ENCODE measurements around the gene ARHGAP42. TPM values are rescaled to one million over a fixed set of nuclear protein-coding genes. Genes with fewer than 3 reads are reported as not detected.

Gene ARHGAP42
- 0.27 TPM for polyA plus RNA-seq (2012; ENCODE audit: low read depth, missing spikeins)

- DNase-seq (ENCODE audit: insufficient read length, low spot score) (peak; percentile 57), FAIRE-seq (peak; percentile 88)
- TF ChIP-seq POLR2AphosphoS5 (IDR thresholded peaks at IDR 0.05; ENCODE audit: low read depth, low read length): no peak
- no peak for TF ChIP-seq POLR2A (IDR thresholded peaks at IDR 0.05; ENCODE audit: low read depth, low read length)
- no peak for TF ChIP-seq POU2F2 (IDR thresholded peaks at IDR 0.05; ENCODE audit: low read depth, low read length)
- TF ChIP-seq PAX5 (IDR thresholded peaks at IDR 0.05; ENCODE audit: insufficient read depth, low read length, severe bottlenecking): no peak
- TF ChIP-seq SPI1 (IDR thresholded peaks at IDR 0.05; ENCODE audit: low read depth, low read length): no peak
- TF ChIP-seq TAF1 (IDR thresholded peaks at IDR 0.05; ENCODE audit: low read depth, low read length): no peak
These were observed at the start of gene ARHGAP42 for GRCh38 chr11:100687054-100687629. ARHGAP42 (plus strand) TSS chr11:100687288; CDS start chr11:100687679, 391 bp downstream.

- no peak for TF ChIP-seq TAF1 (IDR thresholded peaks at IDR 0.05; ENCODE audit: low read depth, low read length)
- TF ChIP-seq POU2F2 (IDR thresholded peaks at IDR 0.05; ENCODE audit: low read depth, low read length): no peak
- TF ChIP-seq PAX5 (IDR thresholded peaks at IDR 0.05; ENCODE audit: insufficient read depth, low read length, severe bottlenecking): no peak
- TF ChIP-seq SPI1 (IDR thresholded peaks at IDR 0.05; ENCODE audit: low read depth, low read length): no peak
- TF ChIP-seq POLR2A (IDR thresholded peaks at IDR 0.05; ENCODE audit: low read depth, low read length): no peak
- no peak for TF ChIP-seq POLR2AphosphoS5 (IDR thresholded peaks at IDR 0.05; ENCODE audit: low read depth, low read length)
- FAIRE-seq (no peak), DNase-seq (ENCODE audit: insufficient read length, low spot score) (no peak)
These were observed 49.4 kb upstream of the ARHGAP42 start for GRCh38 chr11:100637706-100638105.

GRCh38 chr11:100638648-100639047 is 48.4 kb upstream of the ARHGAP42 start:
- DNase-seq (ENCODE audit: insufficient read length, low spot score) (no peak), FAIRE-seq (no peak)

GRCh38 chr11:100639140-100639539 is 47.9 kb upstream of the ARHGAP42 start:
- TF ChIP-seq POU2F2 (IDR thresholded peaks at IDR 0.05; ENCODE audit: low read depth, low read length) (no peak), POLR2A (IDR thresholded peaks at IDR 0.05; ENCODE audit: low read depth, low read length) (no peak), PAX5 (IDR thresholded peaks at IDR 0.05; ENCODE audit: insufficient read depth, low read length, severe bottlenecking) (no peak), POLR2AphosphoS5 (IDR thresholded peaks at IDR 0.05; ENCODE audit: low read depth, low read length) (no peak)
- FAIRE-seq (no peak), DNase-seq (ENCODE audit: insufficient read length, low spot score) (no peak)

More at GRCh38 chr11:100638648-100639047, 48.4 kb upstream of the ARHGAP42 start:
- TF ChIP-seq TAF1 (IDR thresholded peaks at IDR 0.05; ENCODE audit: low read depth, low read length): no peak
- no peak for TF ChIP-seq POU2F2 (IDR thresholded peaks at IDR 0.05; ENCODE audit: low read depth, low read length)
- no peak for TF ChIP-seq PAX5 (IDR thresholded peaks at IDR 0.05; ENCODE audit: insufficient read depth, low read length, severe bottlenecking)
- no peak for TF ChIP-seq SPI1 (IDR thresholded peaks at IDR 0.05; ENCODE audit: low read depth, low read length)
- no peak for TF ChIP-seq POLR2AphosphoS5 (IDR thresholded peaks at IDR 0.05; ENCODE audit: low read depth, low read length)
- no peak for TF ChIP-seq POLR2A (IDR thresholded peaks at IDR 0.05; ENCODE audit: low read depth, low read length)

- DNase-seq (ENCODE audit: insufficient read length, low spot score) (no peak), FAIRE-seq (no peak)
- TF ChIP-seq TAF1 (IDR thresholded peaks at IDR 0.05; ENCODE audit: low read depth, low read length) (no peak), PAX5 (IDR thresholded peaks at IDR 0.05; ENCODE audit: insufficient read depth, low read length, severe bottlenecking) (no peak), POLR2A (IDR thresholded peaks at IDR 0.05; ENCODE audit: low read depth, low read length) (no peak), POLR2AphosphoS5 (IDR thresholded peaks at IDR 0.05; ENCODE audit: low read depth, low read length) (no peak), SPI1 (IDR thresholded peaks at IDR 0.05; ENCODE audit: low read depth, low read length) (no peak), POU2F2 (IDR thresholded peaks at IDR 0.05; ENCODE audit: low read depth, low read length) (no peak)
These were observed 47.0 kb upstream of the ARHGAP42 start for GRCh38 chr11:100640071-100640470.

- DNase-seq (ENCODE audit: insufficient read length, low spot score) (no peak), FAIRE-seq (no peak)
- TF ChIP-seq PAX5 (IDR thresholded peaks at IDR 0.05; ENCODE audit: insufficient read depth, low read length, severe bottlenecking) (no peak), SPI1 (IDR thresholded peaks at IDR 0.05; ENCODE audit: low read depth, low read length) (no peak), TAF1 (IDR thresholded peaks at IDR 0.05; ENCODE audit: low read depth, low read length) (no peak), POU2F2 (IDR thresholded peaks at IDR 0.05; ENCODE audit: low read depth, low read length) (no peak), POLR2A (IDR thresholded peaks at IDR 0.05; ENCODE audit: low read depth, low read length) (no peak), POLR2AphosphoS5 (IDR thresholded peaks at IDR 0.05; ENCODE audit: low read depth, low read length) (no peak)
These were observed 46.4 kb upstream of the ARHGAP42 start for GRCh38 chr11:100640646-100641045.

GRCh38 chr11:100641456-100641855 is 45.6 kb upstream of the ARHGAP42 start:
- DNase-seq (ENCODE audit: insufficient read length, low spot score): no peak
- no peak for FAIRE-seq
- TF ChIP-seq SPI1 (IDR thresholded peaks at IDR 0.05; ENCODE audit: low read depth, low read length): no peak
- no peak for TF ChIP-seq POU2F2 (IDR thresholded peaks at IDR 0.05; ENCODE audit: low read depth, low read length)
- no peak for TF ChIP-seq POLR2AphosphoS5 (IDR thresholded peaks at IDR 0.05; ENCODE audit: low read depth, low read length)
- no peak for TF ChIP-seq POLR2A (IDR thresholded peaks at IDR 0.05; ENCODE audit: low read depth, low read length)
- TF ChIP-seq TAF1 (IDR thresholded peaks at IDR 0.05; ENCODE audit: low read depth, low read length): no peak
- TF ChIP-seq PAX5 (IDR thresholded peaks at IDR 0.05; ENCODE audit: insufficient read depth, low read length, severe bottlenecking): no peak

- DNase-seq (ENCODE audit: insufficient read length, low spot score): no peak
- TF ChIP-seq PAX5 (IDR thresholded peaks at IDR 0.05; ENCODE audit: insufficient read depth, low read length, severe bottlenecking) (no peak), POU2F2 (IDR thresholded peaks at IDR 0.05; ENCODE audit: low read depth, low read length) (no peak), SPI1 (IDR thresholded peaks at IDR 0.05; ENCODE audit: low read depth, low read length) (no peak), TAF1 (IDR thresholded peaks at IDR 0.05; ENCODE audit: low read depth, low read length) (no peak), POLR2A (IDR thresholded peaks at IDR 0.05; ENCODE audit: low read depth, low read length) (no peak), POLR2AphosphoS5 (IDR thresholded peaks at IDR 0.05; ENCODE audit: low read depth, low read length) (no peak)
- no peak for FAIRE-seq
These were observed 40.5 kb upstream of the ARHGAP42 start for GRCh38 chr11:100646545-100646944.

GRCh38 chr11:100647861-100648260 is 39.2 kb upstream of the ARHGAP42 start:
- no peak for DNase-seq (ENCODE audit: insufficient read length, low spot score)
- no peak for FAIRE-seq

More at GRCh38 chr11:100647861-100648260, 39.2 kb upstream of the ARHGAP42 start:
- no peak for TF ChIP-seq POU2F2 (IDR thresholded peaks at IDR 0.05; ENCODE audit: low read depth, low read length)
- TF ChIP-seq POLR2A (IDR thresholded peaks at IDR 0.05; ENCODE audit: low read depth, low read length): no peak
- no peak for TF ChIP-seq TAF1 (IDR thresholded peaks at IDR 0.05; ENCODE audit: low read depth, low read length)
- TF ChIP-seq SPI1 (IDR thresholded peaks at IDR 0.05; ENCODE audit: low read depth, low read length): no peak
- no peak for TF ChIP-seq POLR2AphosphoS5 (IDR thresholded peaks at IDR 0.05; ENCODE audit: low read depth, low read length)
- TF ChIP-seq PAX5 (IDR thresholded peaks at IDR 0.05; ENCODE audit: insufficient read depth, low read length, severe bottlenecking): no peak
